HepG2 (cell line): Measurements from ENCODE around the gene ITGAE. TPM values are rescaled to one million over a fixed set of nuclear protein-coding genes. Genes with fewer than 3 reads are reported as not detected.

Source experiments
- CHD4 ChIP-seq: fragments of 200-600 bp; sonication (generic); IDR thresholded peaks from 2 replicates; pipeline ENCODE4 v1.7.0; 2017; ENCODE audit warnings: mild to moderate bottlenecking, low read length, borderline replicate concordance
- HOXD1 ChIP-seq: sonication (generic); formaldehyde crosslinking; IDR thresholded peaks from 2 replicates; pipeline ENCODE4 v1.5.0; 2020; ENCODE audit warnings: missing genetic modification reagents
- MTF2 ChIP-seq: sonication (generic); formaldehyde crosslinking; IDR thresholded peaks from 2 replicates; pipeline ENCODE4 v1.5.0; 2020; ENCODE audit warnings: missing genetic modification reagents, borderline replicate concordance
- NR2F6 ChIP-seq, 2 experiments: IDR thresholded peaks; 2 replicates each; pipeline ENCODE4 v1.6.1; 2016; ENCODE audit warnings: antibody characterized with exemption in 1 of 2, mild to moderate bottlenecking in 1 of 2
- POLR2AphosphoS2 ChIP-seq: IDR thresholded peaks from 2 replicates; pipeline ENCODE4 v1.6.1; 2011; ENCODE audit warnings: low read depth, low read length, improper control_type of control experiment
- POLR2G ChIP-seq: fragments of 200-400 bp; formaldehyde crosslinking; IDR thresholded peaks from 2 replicates; pipeline ENCODE4 v1.6.1; 2018; ENCODE audit warnings: mild to moderate bottlenecking, low read depth, low read length, moderate library complexity
- SAP130 ChIP-seq: IDR thresholded peaks from 2 replicates; pipeline ENCODE4 v1.6.1; 2016; ENCODE audit warnings: low read depth
- THAP9 ChIP-seq: sonication (generic); formaldehyde crosslinking; IDR thresholded peaks from 2 replicates; pipeline ENCODE4; 2020; ENCODE audit warnings: missing genetic modification reagents, mild to moderate bottlenecking, borderline replicate concordance
- ZBTB10 ChIP-seq: sonication (generic); formaldehyde crosslinking; IDR thresholded peaks from 2 replicates; pipeline ENCODE4 v1.4.0; 2020; ENCODE audit warnings: missing genetic modification reagents, borderline replicate concordance
- ZBTB21 ChIP-seq: sonication (generic); formaldehyde crosslinking; IDR thresholded peaks from 2 replicates; pipeline ENCODE4 v1.4.0; 2020; ENCODE audit warnings: missing genetic modification reagents
- ZBTB38 ChIP-seq: sonication (generic); formaldehyde crosslinking; IDR thresholded peaks from 2 replicates; pipeline ENCODE4 v1.5.1; 2020; ENCODE audit warnings: mild to moderate bottlenecking, missing genetic modification reagents
- ZFP62 ChIP-seq: sonication (generic); formaldehyde crosslinking; IDR thresholded peaks from 2 replicates; pipeline ENCODE4 v1.4.0; 2020; ENCODE audit warnings: missing genetic modification reagents
- ZNF138 ChIP-seq: sonication (generic); formaldehyde crosslinking; IDR thresholded peaks from 2 replicates; pipeline ENCODE4 v1.5.0; 2020; ENCODE audit warnings: mild to moderate bottlenecking, low read depth, missing genetic modification reagents
- ZNF20 ChIP-seq: sonication (generic); formaldehyde crosslinking; IDR thresholded peaks from 2 replicates; pipeline ENCODE4 v1.4.0; 2020; ENCODE audit warnings: mild to moderate bottlenecking, moderate library complexity, missing genetic modification reagents
- ZNF282 ChIP-seq: fragments of 450-650 bp; IDR thresholded peaks from 2 replicates; pipeline ENCODE4 v1.6.1; 2018; ENCODE audit not compliant: partially characterized antibody
- ZNF550 ChIP-seq: sonication (generic); formaldehyde crosslinking; IDR thresholded peaks from 2 replicates; pipeline ENCODE4 v1.4.0; 2020; ENCODE audit warnings: mild to moderate bottlenecking, missing genetic modification reagents, borderline replicate concordance
- ZNF691 ChIP-seq: sonication (generic); formaldehyde crosslinking; IDR thresholded peaks from 2 replicates; pipeline ENCODE4 v1.4.0; 2020; ENCODE audit warnings: missing genetic modification reagents, low read depth, mild to moderate bottlenecking, borderline replicate concordance
- ZNF816 ChIP-seq: sonication (generic); formaldehyde crosslinking; IDR thresholded peaks from 2 replicates; pipeline ENCODE4 v1.8.0; 2022; ENCODE audit warnings: missing genetic modification reagents, mild to moderate bottlenecking, borderline replicate concordance
- ZNF850 ChIP-seq: sonication (generic); formaldehyde crosslinking; conservative IDR thresholded peaks from 2 replicates; pipeline ENCODE4 v1.9.0; 2021; ENCODE audit warnings: mild to moderate bottlenecking, missing genetic modification reagents
- polyA plus RNA-seq, 8 experiments: library from polyadenylated mRNA; depleted of rRNA in 3 of 8; stranded (reverse) in 7 of 8; unstranded in 1 of 8; fragments of >200 nt; fragmentation: Illumina TruSeq in 4 of 8; extraction: Trizol in 4 of 8; gene quantifications; 2 replicates each; pipeline versions ENCODE4 v1.2.1 to v1.2.3, GENCODE V29; 2011 to 2016; ENCODE audit warnings: low read depth in 4 of 8, missing spikeins in 1 of 8, mixed read lengths in 1 of 8; ENCODE audit not compliant: insufficient read depth in 1 of 8
- total RNA-seq, 5 experiments: library from RNA; depleted of rRNA; stranded (reverse); fragments of >200 nt; fragmentation: Illumina TruSeq; extraction: Trizol; gene quantifications; 2 replicates each; pipeline ENCODE4 v1.2.3, GENCODE V29; 2016; ENCODE audit warnings: low read depth in 1 of 5

ITGAE gene
- total and polyA plus RNA-seq, 2 of the 13 experiments (the other 11 are each of a cell fraction or from before 2014, with no cell fraction given) = 42.3 to 49.0 TPM

- TF ChIP-seq ZNF550 = no peak
- no peak for TF ChIP-seq ZBTB10
- no peak for TF ChIP-seq ZNF20
- no peak for TF ChIP-seq ZFP62 (CRISPR knock-in tag)
- TF ChIP-seq SAP130 (CRISPR knock-in tag) = peak; percentile 25; the same call in 1 of the 2 replicates
- TF ChIP-seq NR2F6 (IDR thresholded peaks at IDR 0.05) = no peak
- TF ChIP-seq NR2F6 (CRISPR knock-in tag; IDR thresholded peaks at IDR 0.05) = peak; percentile 23; the same call in 1 of the 2 replicates
- 0 out of 2 replicates have a peak, but pooled peaks have one; percentile 27 for TF ChIP-seq ZNF816 (CRISPR knock-in tag)
- no peak for TF ChIP-seq HOXD1 (CRISPR knock-in tag)
- no peak for TF ChIP-seq THAP9 (CRISPR knock-in tag)
- no peak for TF ChIP-seq CHD4
- TF ChIP-seq ZNF691 (CRISPR knock-in tag) = peak; percentile 5; the same call in 1 of the 2 replicates
- TF ChIP-seq POLR2AphosphoS2 = no peak
- no peak for TF ChIP-seq POLR2G
- TF ChIP-seq ZNF282 = no peak
- no peak for TF ChIP-seq MTF2
- no peak for TF ChIP-seq ZBTB38
- no peak for TF ChIP-seq ZBTB21 (CRISPR knock-in tag)
- TF ChIP-seq ZNF850 (CRISPR knock-in tag) = no peak
- no peak for TF ChIP-seq ZNF138 (CRISPR knock-in tag)
Measured at GRCh38 chr17:3747805-3748204, 53.2 kb downstream of the ITGAE start (continued).
